Measurements from ENCODE around the gene ZNF679.

DNA sequence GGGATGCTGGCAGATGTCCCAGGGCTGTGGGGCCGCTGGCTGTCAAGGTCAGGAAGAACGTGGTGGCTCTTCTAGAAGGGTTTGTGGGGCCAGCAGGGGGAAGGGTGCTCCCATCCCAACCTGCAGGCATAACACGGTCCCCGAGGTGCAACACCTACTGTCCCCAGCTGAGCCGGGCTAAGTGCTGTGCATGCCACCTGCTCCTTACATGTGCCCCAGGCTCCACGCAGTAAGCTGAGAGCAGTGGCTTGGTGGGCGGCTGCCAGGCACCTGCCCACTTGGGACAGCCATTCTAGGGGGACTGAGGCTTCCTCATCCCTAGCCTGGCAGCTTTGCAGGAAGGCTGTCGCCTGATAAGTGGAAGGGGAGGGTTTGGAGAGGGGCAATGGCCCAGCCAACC lies 35.5 kb upstream of the ZNF679 start:
- TF ChIP-seq, protein P1, sequence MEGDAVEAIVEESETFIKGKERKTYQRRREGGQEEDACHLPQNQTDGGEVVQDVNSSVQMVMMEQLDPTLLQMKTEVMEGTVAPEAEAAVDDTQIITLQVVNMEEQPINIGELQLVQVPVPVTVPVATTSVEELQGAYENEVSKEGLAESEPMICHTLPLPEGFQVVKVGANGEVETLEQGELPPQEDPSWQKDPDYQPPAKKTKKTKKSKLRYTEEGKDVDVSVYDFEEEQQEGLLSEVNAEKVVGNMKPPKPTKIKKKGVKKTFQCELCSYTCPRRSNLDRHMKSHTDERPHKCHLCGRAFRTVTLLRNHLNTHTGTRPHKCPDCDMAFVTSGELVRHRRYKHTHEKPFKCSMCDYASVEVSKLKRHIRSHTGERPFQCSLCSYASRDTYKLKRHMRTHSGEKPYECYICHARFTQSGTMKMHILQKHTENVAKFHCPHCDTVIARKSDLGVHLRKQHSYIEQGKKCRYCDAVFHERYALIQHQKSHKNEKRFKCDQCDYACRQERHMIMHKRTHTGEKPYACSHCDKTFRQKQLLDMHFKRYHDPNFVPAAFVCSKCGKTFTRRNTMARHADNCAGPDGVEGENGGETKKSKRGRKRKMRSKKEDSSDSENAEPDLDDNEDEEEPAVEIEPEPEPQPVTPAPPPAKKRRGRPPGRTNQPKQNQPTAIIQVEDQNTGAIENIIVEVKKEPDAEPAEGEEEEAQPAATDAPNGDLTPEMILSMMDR (IDR thresholded peaks at IDR 0.05): no peak
- TF ChIP-seq EP300 (IDR thresholded peaks at IDR 0.05) (no peak), POLR2A (IDR thresholded peaks at IDR 0.05) (no peak)

All from ovary (tissue), 3 donors.